Measurements from ENCODE around the gene FAM120AOS. TPM values are rescaled to one million over a fixed set of nuclear protein-coding genes. Genes with fewer than 3 reads are reported as not detected.

The FAM120AOS gene
- polyA plus RNA-seq, 1 of the 3 experiments (the other 2 are of a cell fraction), result 30.1 TPM

GRCh38 chr9:93427655-93428379 is 25.6 kb downstream of the FAM120AOS start:
- Histone ChIP-seq H3K4me2 (no peak overlapping the region), H2AFZ (ENCODE audit: low read depth) (no peak overlapping the region), H3K9me2 (no peaks in the 10 kb centered on the region), H3K27ac (ENCODE audit: low read depth in 2 of 2, low read length in 1 of 2) (no peak overlapping the region), H3K36me3 (replicated peaks in 1 of 2; ENCODE audit: control insufficient read depth in 1 of 2, insufficient read depth in 2 of 2, low read length in 1 of 2) (no peaks in the 10 kb centered on the region), H3K9me3 (no peaks in the 10 kb centered on the region), H3K79me2 (ENCODE audit: insufficient read depth) (no peaks in the 10 kb centered on the region), H4K20me1 (ENCODE audit: insufficient read depth) (no peaks in the 10 kb centered on the region), H3K4me1 (ENCODE audit: control insufficient read depth in 1 of 2, insufficient read depth in 2 of 2, low read depth in 1 of 2, low read length in 1 of 2) (no peaks in the 10 kb centered on the region), H3K9ac (no peak overlapping the region), H3K27me3 (ENCODE audit: insufficient read depth) (no peaks in the 10 kb centered on the region; the same call in 1 of the 2 replicates), H3F3A (replicated peaks; ENCODE audit: insufficient read depth) (no peaks in the 10 kb centered on the region), H3K4me3 (ENCODE audit: low read depth in 2 of 2, low read length in 1 of 2) (no peak overlapping the region)
- no peak for TF ChIP-seq TEAD4 (IDR thresholded peaks at IDR 0.05; ENCODE audit: borderline replicate concordance, insufficient read depth)
- 0 out of 2 replicates have a peak, but pooled peaks have one; percentile 6 for TF ChIP-seq RAD21 (IDR thresholded peaks at IDR 0.05; ENCODE audit: low read length)
- no peak for TF ChIP-seq TCF12 (IDR thresholded peaks at IDR 0.05)
- TF ChIP-seq CTCF (IDR thresholded peaks at IDR 0.05), result peak; percentile 19
- TF ChIP-seq EP300 (IDR thresholded peaks at IDR 0.05; ENCODE audit: borderline replicate concordance in 1 of 2, low read depth in 1 of 2, low read length in 1 of 2), result no peak
- TF ChIP-seq FOXM1 (IDR thresholded peaks at IDR 0.05; ENCODE audit: low read depth), result no peak
- ChIA-PET CTCF (interaction anchor here (0.5 kb wide), 1 partner anchor 12 kb away, joined by 3 read pairs; no protein-coding TSS in a partner anchor), POLR2A (no interaction called here)
- 93% methylated on average over 4 of the region's 5 CpGs for WGBS (ENCODE audit: low lambda C conversion rate)
- no peak for DNase-seq

GRCh38 chr9:93422977-93423616 is 30.3 kb downstream of the FAM120AOS start:
- no peak for DNase-seq
- Histone ChIP-seq H3K9me3 (no peaks in the 10 kb centered on the region), H4K20me1 (ENCODE audit: insufficient read depth) (no peaks in the 10 kb centered on the region), H3K27me3 (ENCODE audit: insufficient read depth) (no peaks in the 10 kb centered on the region), H3K79me2 (ENCODE audit: insufficient read depth) (no peaks in the 10 kb centered on the region), H3K27ac (ENCODE audit: low read depth in 2 of 2, low read length in 1 of 2) (no peak overlapping the region), H3K36me3 (replicated peaks in 1 of 2; ENCODE audit: control insufficient read depth in 1 of 2, insufficient read depth in 2 of 2, low read length in 1 of 2) (no peaks in the 10 kb centered on the region), H3K4me3 (ENCODE audit: low read depth in 2 of 2, low read length in 1 of 2) (no peak overlapping the region), H3F3A (replicated peaks; ENCODE audit: insufficient read depth) (no peaks in the 10 kb centered on the region), H2AFZ (ENCODE audit: low read depth) (no peak overlapping the region), H3K4me1 (ENCODE audit: control insufficient read depth in 1 of 2, insufficient read depth in 2 of 2, low read depth in 1 of 2, low read length in 1 of 2) (no peaks in the 10 kb centered on the region), H3K9ac (no peak overlapping the region), H3K9me2 (no peaks in the 10 kb centered on the region), H3K4me2 (no peak overlapping the region)
- ChIA-PET CTCF (no interaction called here), POLR2A (no interaction called here)
- WGBS (ENCODE audit: low lambda C conversion rate), result 54% methylated on average over 10 of the region's 10 CpGs
- TF ChIP-seq SIN3A (IDR thresholded peaks at IDR 0.05; ENCODE audit: borderline replicate concordance, low read depth, low read length) (no peak), FOXM1 (IDR thresholded peaks at IDR 0.05; ENCODE audit: low read depth) (no peak), POLR2AphosphoS5 (IDR thresholded peaks at IDR 0.05; ENCODE audit: low read depth, low read length) (no peak), REST (IDR thresholded peaks at IDR 0.05; ENCODE audit: low read depth, low read length) (no peak), CHD2 (IDR thresholded peaks at IDR 0.05; ENCODE audit: low read length, partially characterized antibody) (no peak), GABPA (IDR thresholded peaks at IDR 0.05; ENCODE audit: low read depth) (no peak), YY1 (IDR thresholded peaks at IDR 0.05; ENCODE audit: low read depth) (no peak), EZH2phosphoT487 (IDR thresholded peaks at IDR 0.05; ENCODE audit: borderline replicate concordance, low read depth) (no peak), EP300 (IDR thresholded peaks at IDR 0.05; ENCODE audit: borderline replicate concordance in 1 of 2, low read depth in 1 of 2, low read length in 1 of 2) (no peak), TAF1 (IDR thresholded peaks at IDR 0.05; ENCODE audit: borderline replicate concordance, low read depth, low read length) (no peak), IRF3 (IDR thresholded peaks at IDR 0.05; ENCODE audit: low read depth, low read length) (no peak), NFIC (IDR thresholded peaks at IDR 0.05; ENCODE audit: borderline replicate concordance) (no peak), FOXJ3 (CRISPR knock-in tag; IDR thresholded peaks at IDR 0.05) (no peak), PBX3 (IDR thresholded peaks at IDR 0.05) (no peak), NRF1 (IDR thresholded peaks at IDR 0.05; ENCODE audit: low read depth, low read length) (no peak), TCF12 (IDR thresholded peaks at IDR 0.05) (no peak)
